HG03439 (cell line): ENCODE data around the gene ENDOD1.

Experiments
- ATAC-seq: cut with Tn5 transposase; IDR thresholded peaks from one replicate; pipeline ENCODE4 v1.9.1; 2021; ENCODE audit warnings: mild to moderate bottlenecking, moderate library complexity; ENCODE audit not compliant: unreplicated experiment

ENDOD1 gene

GRCh38 chr11:95165638-95166037 is 76.0 kb downstream of the ENDOD1 start:
- no peak for ATAC-seq

GRCh38 chr11:95166781-95167180 is 77.1 kb downstream of the ENDOD1 start:
- ATAC-seq = no peak

GRCh38 chr11:95170294-95170693 is 80.6 kb downstream of the ENDOD1 start:
- ATAC-seq = no peak

- ATAC-seq = no peak
Measured at GRCh38 chr11:95175818-95176380, 86.3 kb downstream of the ENDOD1 start.
